HL-60 (cell line): ENCODE results near the gene C5AR2.
A peak's percentile ranks its signal among the peaks of the same experiment; 100 is the strongest.

Source experiments
- DNase-seq, 2 experiments: peaks; one replicate each; pipeline ENCODE4 v3.0.0-alpha.2; 2010 to 2020; ENCODE audit warnings: low read depth in 1 of 2, low spot score in 1 of 2
- H3K27ac ChIP-seq: fragments of 250-450 bp; sonication (Bioruptor Pico); replicated peaks from 2 replicates; pipeline ENCODE4 v1.5.1; 2020; ENCODE audit warnings: mild to moderate bottlenecking, moderate library complexity
- H3K27me3 ChIP-seq: fragments of 250-450 bp; sonication (Bioruptor Pico); 2 replicates; pipeline ENCODE4 v1.5.1; 2021; ENCODE audit warnings: mild to moderate bottlenecking, moderate library complexity; ENCODE audit not compliant: insufficient read depth, poor library complexity, severe bottlenecking
- H3K4me3 ChIP-seq: replicated peaks from 2 replicates; pipeline ENCODE4 v1.5.1; 2011; ENCODE audit warnings: mild to moderate bottlenecking, control low read depth, low read length; ENCODE audit not compliant: insufficient read depth
- CTCF ChIP-seq: IDR thresholded peaks from one replicate; pipeline ENCODE4 v1.5.1; 2011; ENCODE audit warnings: low read length, control low read depth, inconsistent platforms; ENCODE audit not compliant: insufficient read depth
- GABPA ChIP-seq: IDR thresholded peaks from 2 replicates; pipeline ENCODE4 v1.6.1; 2012; ENCODE audit warnings: low read depth
- POLR2AphosphoS5 ChIP-seq: IDR thresholded peaks from 2 replicates; pipeline ENCODE4 v1.6.1; 2012; ENCODE audit warnings: low read depth
- SPI1 ChIP-seq: IDR thresholded peaks from 2 replicates; pipeline ENCODE4 v1.6.1; 2012; ENCODE audit warnings: low read depth, mild to moderate bottlenecking, borderline replicate concordance
- TF ChIP-seq, protein P1 (sequence below): IDR thresholded peaks from 2 replicates; pipeline ENCODE4 v1.6.1; 2012; ENCODE audit warnings: low read depth; ENCODE audit not compliant: insufficient replicate concordance

The C5AR2 gene

DNA sequence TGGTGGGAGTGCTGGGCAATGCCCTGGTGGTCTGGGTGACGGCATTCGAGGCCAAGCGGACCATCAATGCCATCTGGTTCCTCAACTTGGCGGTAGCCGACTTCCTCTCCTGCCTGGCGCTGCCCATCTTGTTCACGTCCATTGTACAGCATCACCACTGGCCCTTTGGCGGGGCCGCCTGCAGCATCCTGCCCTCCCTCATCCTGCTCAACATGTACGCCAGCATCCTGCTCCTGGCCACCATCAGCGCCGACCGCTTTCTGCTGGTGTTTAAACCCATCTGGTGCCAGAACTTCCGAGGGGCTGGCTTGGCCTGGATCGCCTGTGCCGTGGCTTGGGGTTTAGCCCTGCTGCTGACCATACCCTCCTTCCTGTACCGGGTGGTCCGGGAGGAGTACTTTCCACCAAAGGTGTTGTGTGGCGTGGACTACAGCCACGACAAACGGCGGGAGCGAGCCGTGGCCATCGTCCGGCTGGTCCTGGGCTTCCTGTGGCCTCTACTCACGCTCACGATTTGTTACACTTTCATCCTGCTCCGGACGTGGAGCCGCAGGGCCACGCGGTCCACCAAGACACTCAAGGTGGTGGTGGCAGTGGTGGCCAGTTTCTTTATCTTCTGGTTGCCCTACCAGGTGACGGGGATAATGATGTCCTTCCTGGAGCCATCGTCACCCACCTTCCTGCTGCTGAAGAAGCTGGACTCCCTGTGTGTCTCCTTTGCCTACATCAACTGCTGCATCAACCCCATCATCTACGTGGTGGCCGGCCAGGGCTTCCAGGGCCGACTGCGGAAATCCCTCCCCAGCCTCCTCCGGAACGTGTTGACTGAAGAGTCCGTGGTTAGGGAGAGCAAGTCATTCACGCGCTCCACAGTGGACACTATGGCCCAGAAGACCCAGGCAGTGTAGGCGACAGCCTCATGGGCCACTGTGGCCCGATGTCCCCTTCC, 11.8 kb upstream of the C5AR2 start:
- no peak for TF ChIP-seq GABPA
- TF ChIP-seq CTCF: no peak
- TF ChIP-seq SPI1: no peak
- TF ChIP-seq, protein P1, sequence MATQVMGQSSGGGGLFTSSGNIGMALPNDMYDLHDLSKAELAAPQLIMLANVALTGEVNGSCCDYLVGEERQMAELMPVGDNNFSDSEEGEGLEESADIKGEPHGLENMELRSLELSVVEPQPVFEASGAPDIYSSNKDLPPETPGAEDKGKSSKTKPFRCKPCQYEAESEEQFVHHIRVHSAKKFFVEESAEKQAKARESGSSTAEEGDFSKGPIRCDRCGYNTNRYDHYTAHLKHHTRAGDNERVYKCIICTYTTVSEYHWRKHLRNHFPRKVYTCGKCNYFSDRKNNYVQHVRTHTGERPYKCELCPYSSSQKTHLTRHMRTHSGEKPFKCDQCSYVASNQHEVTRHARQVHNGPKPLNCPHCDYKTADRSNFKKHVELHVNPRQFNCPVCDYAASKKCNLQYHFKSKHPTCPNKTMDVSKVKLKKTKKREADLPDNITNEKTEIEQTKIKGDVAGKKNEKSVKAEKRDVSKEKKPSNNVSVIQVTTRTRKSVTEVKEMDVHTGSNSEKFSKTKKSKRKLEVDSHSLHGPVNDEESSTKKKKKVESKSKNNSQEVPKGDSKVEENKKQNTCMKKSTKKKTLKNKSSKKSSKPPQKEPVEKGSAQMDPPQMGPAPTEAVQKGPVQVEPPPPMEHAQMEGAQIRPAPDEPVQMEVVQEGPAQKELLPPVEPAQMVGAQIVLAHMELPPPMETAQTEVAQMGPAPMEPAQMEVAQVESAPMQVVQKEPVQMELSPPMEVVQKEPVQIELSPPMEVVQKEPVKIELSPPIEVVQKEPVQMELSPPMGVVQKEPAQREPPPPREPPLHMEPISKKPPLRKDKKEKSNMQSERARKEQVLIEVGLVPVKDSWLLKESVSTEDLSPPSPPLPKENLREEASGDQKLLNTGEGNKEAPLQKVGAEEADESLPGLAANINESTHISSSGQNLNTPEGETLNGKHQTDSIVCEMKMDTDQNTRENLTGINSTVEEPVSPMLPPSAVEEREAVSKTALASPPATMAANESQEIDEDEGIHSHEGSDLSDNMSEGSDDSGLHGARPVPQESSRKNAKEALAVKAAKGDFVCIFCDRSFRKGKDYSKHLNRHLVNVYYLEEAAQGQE: no peak
- TF ChIP-seq POLR2AphosphoS5: no peak
- no peak overlapping the region for H3K27ac ChIP-seq
- no peak for DNase-seq
- H3K4me3 ChIP-seq: no peak overlapping the region
- H3K27me3 ChIP-seq: no peaks in the 10 kb centered on the region

DNA sequence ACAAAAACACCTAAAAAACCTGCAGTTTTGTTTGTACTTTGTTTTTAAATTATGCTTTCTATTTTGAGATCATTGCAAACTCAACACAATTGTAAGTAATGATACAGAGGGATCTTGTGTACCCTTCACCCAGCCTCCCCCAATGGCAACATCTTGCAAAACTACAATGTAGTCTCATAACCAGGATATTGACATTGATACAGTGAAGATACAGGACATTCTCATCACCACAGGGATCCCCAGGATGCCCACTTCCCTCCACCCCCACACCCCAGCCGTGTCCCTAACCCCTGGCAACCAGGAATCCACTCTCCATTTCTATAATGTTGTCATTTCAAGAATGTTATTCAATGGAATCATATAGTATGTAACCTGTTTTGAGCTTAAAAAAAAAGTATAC, 10.3 kb upstream of the C5AR2 start:
- Histone ChIP-seq H3K27ac (no peak overlapping the region; the same call in 1 of the 2 replicates), H3K27me3 (no peaks in the 10 kb centered on the region), H3K4me3 (no peak overlapping the region)
- DNase-seq: no peak
- TF ChIP-seq CTCF (no peak), POLR2AphosphoS5 (no peak), GABPA (no peak), SPI1 (no peak)
- TF ChIP-seq, protein P1: no peak

- peak in 1 of 2 experiments; percentile 54 for DNase-seq
- Histone ChIP-seq H3K27ac (peak overlapping the region; percentile 0; the same call in 1 of the 2 replicates), H3K4me3 (no peak overlapping the region), H3K27me3 (no peaks in the 10 kb centered on the region)
- TF ChIP-seq POLR2AphosphoS5 (no peak), SPI1 (peak; percentile 63; the same call in 1 of the 2 replicates)
These were observed 9.9 kb upstream of the C5AR2 start for GRCh38 chr19:47322058-47322457.

DNA sequence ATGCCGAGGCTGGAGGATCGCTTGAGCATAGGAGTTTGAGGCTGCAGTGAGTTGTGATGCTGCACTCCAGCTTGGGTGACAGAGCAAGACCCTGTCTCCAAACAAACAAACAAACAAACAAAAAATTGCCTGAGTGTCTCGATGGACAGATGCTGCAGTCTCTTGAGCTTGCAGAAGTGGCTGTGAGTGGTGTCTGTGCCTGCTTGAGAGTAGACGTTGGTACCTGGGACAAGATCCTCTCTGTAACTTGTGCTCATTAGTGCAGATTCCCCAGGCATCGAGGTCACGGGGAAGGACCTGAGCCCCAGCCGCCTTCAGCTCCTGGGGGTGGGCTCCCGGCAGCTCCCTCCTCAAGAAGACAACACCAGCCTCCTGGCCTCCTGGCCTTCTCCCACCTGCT, 8.6 kb upstream of the C5AR2 start:
- Histone ChIP-seq H3K4me3 (no peak overlapping the region), H3K27ac (no peak overlapping the region), H3K27me3 (no peaks in the 10 kb centered on the region)
- DNase-seq: no peak
- no peak for TF ChIP-seq GABPA
- TF ChIP-seq CTCF: no peak
- TF ChIP-seq, protein P1: no peak
- TF ChIP-seq SPI1: no peak
- TF ChIP-seq POLR2AphosphoS5: no peak
